ENCODE data around the gene TMEM235. TPM values are rescaled to one million over a fixed set of nuclear protein-coding genes. Genes with fewer than 3 reads are reported as not detected.

Gene TMEM235
- total and polyA plus RNA-seq, 9 of the 15 experiments (the other 6 are each of a cell fraction or from before 2014, with no cell fraction given): not detected

- TF ChIP-seq CHAMP1 (IDR thresholded peaks at IDR 0.05): no peak
- TF ChIP-seq PRMT5 (CRISPR knock-in tag; IDR thresholded peaks at IDR 0.05): no peak
- peak; percentile 41; the same call in 1 of the 2 replicates for TF ChIP-seq GABPA (tag; conservative IDR thresholded peaks at IDR 0.05; ENCODE audit: low read depth)
- peak; percentile 98 for TF ChIP-seq HCFC1 (IDR thresholded peaks at IDR 0.05; ENCODE audit: low read depth, low read length)
- peak; percentile 84 for TF ChIP-seq POLR2G (IDR thresholded peaks at IDR 0.05; ENCODE audit: low read depth, low read length)
- peak; percentile 95 for TF ChIP-seq CREB3L1 (IDR thresholded peaks at IDR 0.05; ENCODE audit: borderline replicate concordance, low read depth)
- no peak for TF ChIP-seq FOXM1 (IDR thresholded peaks at IDR 0.05; ENCODE audit: low read depth)
- peak; percentile 94 for TF ChIP-seq FOXM1 (CRISPR knock-in tag; IDR thresholded peaks at IDR 0.05; ENCODE audit: low read depth)
- TF ChIP-seq MBD1 (CRISPR knock-in tag; IDR thresholded peaks at IDR 0.05): no peak
- TF ChIP-seq SREBF2 (CRISPR knock-in tag; IDR thresholded peaks at IDR 0.05): no peak
- TF ChIP-seq ZNF696 (CRISPR knock-in tag; conservative IDR thresholded peaks at IDR 0.05): no peak
- TF ChIP-seq CBFB (CRISPR knock-in tag; IDR thresholded peaks at IDR 0.05): peak; percentile 55; the same call in 1 of the 2 replicates
- peak; percentile 28; the same call in 1 of the 2 replicates for TF ChIP-seq ZNF431 (CRISPR knock-in tag; IDR thresholded peaks at IDR 0.05)
- peak; percentile 40 for TF ChIP-seq SAP30 (IDR thresholded peaks at IDR 0.05; ENCODE audit: borderline replicate concordance, insufficient read depth, low read depth, low read length, poor library complexity, severe bottlenecking)
- TF ChIP-seq CREM (IDR thresholded peaks at IDR 0.05; ENCODE audit: low read depth): peak; percentile 91
- no peak for TF ChIP-seq GTF2A2 (tag; IDR thresholded peaks at IDR 0.05)
- TF ChIP-seq ATF7 (IDR thresholded peaks at IDR 0.05): peak; percentile 36; the same call in 1 of the 2 replicates
- TF ChIP-seq CGGBP1 (CRISPR knock-in tag; IDR thresholded peaks at IDR 0.05): no peak
- TF ChIP-seq XRCC3 (IDR thresholded peaks at IDR 0.05): no peak
- TF ChIP-seq ZKSCAN8 (CRISPR knock-in tag; IDR thresholded peaks at IDR 0.05): no peak
- no peak for TF ChIP-seq HOXB6 (CRISPR knock-in tag; IDR thresholded peaks at IDR 0.05; ENCODE audit: borderline replicate concordance)
- TF ChIP-seq KAT2B (IDR thresholded peaks at IDR 0.05; ENCODE audit: low read depth, low read length): no peak
- no peak for TF ChIP-seq TFAM (CRISPR knock-in tag; conservative IDR thresholded peaks at IDR 0.05)
- TF ChIP-seq KLF6 (CRISPR knock-in tag; IDR thresholded peaks at IDR 0.05; ENCODE audit: borderline replicate concordance): no peak
These were observed 22.7 kb downstream of the TMEM235 start (continued) for GRCh38 chr17:78253946-78254672.
